Measurements from ENCODE around the gene SEC14L2.

SEC14L2 gene

DNA sequence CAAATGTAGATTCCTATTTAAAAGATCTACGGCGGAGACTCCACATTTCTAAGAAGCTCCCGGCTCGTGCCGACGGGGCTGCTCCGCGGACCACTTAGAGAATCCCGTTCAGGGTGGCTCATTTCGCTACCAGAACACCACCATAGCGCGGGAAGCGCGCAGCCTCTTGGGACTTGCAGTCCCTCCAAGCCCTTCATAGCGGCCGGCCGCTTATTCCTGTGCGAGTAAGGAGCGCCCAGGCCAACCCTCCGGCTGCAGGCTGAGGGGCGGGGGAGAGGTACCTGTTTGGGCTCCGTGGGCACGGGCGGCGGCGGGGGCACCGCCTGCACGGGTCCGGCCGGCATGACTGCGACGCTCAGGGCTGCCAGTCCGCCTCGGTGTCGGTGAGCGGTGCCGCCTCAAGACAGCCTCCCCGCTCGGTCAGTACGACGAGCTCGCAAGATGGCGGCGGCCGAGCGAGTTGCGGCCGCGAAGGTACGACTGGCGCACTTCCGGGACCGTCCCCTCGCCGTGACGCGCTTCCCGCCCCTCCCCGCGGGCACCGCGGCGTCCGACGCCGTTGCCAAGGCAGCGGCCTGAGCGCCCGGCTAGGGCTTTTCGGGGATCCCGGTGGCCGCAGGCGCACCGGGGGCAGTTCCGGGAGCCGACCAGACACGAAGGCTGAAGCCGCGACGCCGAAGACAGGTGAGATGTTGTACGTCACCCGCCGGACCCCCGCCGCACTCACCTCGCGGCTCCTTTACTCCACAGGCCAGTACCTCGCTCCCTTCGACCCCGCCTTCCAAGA lies 40.2 kb upstream of the SEC14L2 start, which contains the start of the genes CCDC157 and SF3A1:
CCDC157 (plus strand) TSS at position 559 of the 787 bp plus-strand sequence. CDS start 8,994 bp downstream, outside the sequence.
SF3A1 (minus strand) TSS at position 446 of the 787 bp plus-strand sequence; CDS start at position 344, 102 bp downstream.
- in situ Hi-C loops (cut with MboI; ENCODE audit: low sequenced_read_pairs, unreplicated experiment) = no loop called here
- TF ChIP-seq, protein P1, sequence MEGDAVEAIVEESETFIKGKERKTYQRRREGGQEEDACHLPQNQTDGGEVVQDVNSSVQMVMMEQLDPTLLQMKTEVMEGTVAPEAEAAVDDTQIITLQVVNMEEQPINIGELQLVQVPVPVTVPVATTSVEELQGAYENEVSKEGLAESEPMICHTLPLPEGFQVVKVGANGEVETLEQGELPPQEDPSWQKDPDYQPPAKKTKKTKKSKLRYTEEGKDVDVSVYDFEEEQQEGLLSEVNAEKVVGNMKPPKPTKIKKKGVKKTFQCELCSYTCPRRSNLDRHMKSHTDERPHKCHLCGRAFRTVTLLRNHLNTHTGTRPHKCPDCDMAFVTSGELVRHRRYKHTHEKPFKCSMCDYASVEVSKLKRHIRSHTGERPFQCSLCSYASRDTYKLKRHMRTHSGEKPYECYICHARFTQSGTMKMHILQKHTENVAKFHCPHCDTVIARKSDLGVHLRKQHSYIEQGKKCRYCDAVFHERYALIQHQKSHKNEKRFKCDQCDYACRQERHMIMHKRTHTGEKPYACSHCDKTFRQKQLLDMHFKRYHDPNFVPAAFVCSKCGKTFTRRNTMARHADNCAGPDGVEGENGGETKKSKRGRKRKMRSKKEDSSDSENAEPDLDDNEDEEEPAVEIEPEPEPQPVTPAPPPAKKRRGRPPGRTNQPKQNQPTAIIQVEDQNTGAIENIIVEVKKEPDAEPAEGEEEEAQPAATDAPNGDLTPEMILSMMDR (IDR thresholded peaks at IDR 0.05; ENCODE audit: borderline replicate concordance, control extremely low read depth, extremely low read depth, insufficient read depth, missing control alignments) = no peak
- peak; percentile 98 for DNase-seq (ENCODE audit: low spot score)

GRCh38 chr22:30357236-30357570 lies 39.6 kb upstream of the SEC14L2 start:
- in situ Hi-C loops (cut with MboI; ENCODE audit: low sequenced_read_pairs, unreplicated experiment) = no loop called here
- no peak for DNase-seq (ENCODE audit: low spot score)
- TF ChIP-seq, protein P1 (IDR thresholded peaks at IDR 0.05; ENCODE audit: borderline replicate concordance, control extremely low read depth, extremely low read depth, insufficient read depth, missing control alignments) = no peak

DNA sequence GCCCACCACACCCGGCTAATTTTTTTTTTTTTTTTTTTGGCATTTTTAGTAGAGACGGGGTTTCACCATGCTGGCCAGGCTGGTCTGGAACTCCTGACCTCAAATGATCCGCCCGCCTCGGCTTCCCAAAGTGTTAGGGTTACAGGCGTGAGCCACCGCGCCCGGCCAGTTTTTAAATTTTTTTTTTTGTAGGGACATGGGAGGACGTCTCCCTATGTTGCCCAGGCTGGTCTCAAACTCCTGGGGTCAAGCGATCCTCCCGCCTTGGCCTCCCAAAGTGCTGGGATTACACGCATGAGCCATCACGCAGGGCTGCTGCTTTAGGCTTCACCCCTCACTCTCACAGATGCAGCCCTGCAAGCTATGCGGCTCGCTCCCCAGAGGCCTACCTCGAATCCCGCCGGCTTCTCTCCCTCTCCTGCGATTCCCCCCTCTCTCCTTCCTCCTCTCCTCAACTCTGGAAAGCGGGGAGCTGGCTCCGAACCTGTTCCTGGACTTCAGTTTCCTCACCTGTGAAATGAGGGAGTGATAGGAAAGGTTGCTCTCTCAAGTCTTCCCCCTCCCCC lies 39.1 kb upstream of the SEC14L2 start:
- TF ChIP-seq, protein P1 (IDR thresholded peaks at IDR 0.05; ENCODE audit: borderline replicate concordance, control extremely low read depth, extremely low read depth, insufficient read depth, missing control alignments) = no peak
- no peak for DNase-seq (ENCODE audit: low spot score)
- in situ Hi-C loops (cut with MboI; ENCODE audit: low sequenced_read_pairs, unreplicated experiment) = no loop called here

GRCh38 chr22:30358541-30358940 lies 38.3 kb upstream of the SEC14L2 start:
- DNase-seq (ENCODE audit: low spot score) = no peak
- TF ChIP-seq, protein P1 (IDR thresholded peaks at IDR 0.05; ENCODE audit: borderline replicate concordance, control extremely low read depth, extremely low read depth, insufficient read depth, missing control alignments) = no peak
- in situ Hi-C loops (cut with MboI; ENCODE audit: low sequenced_read_pairs, unreplicated experiment) = no loop called here

GRCh38 chr22:30361916-30362650 lies 34.7 kb upstream of the SEC14L2 start:
- no peak for DNase-seq (ENCODE audit: low spot score)
- in situ Hi-C loops (cut with MboI; ENCODE audit: low sequenced_read_pairs, unreplicated experiment) = no loop called here
- TF ChIP-seq, protein P1 (IDR thresholded peaks at IDR 0.05; ENCODE audit: borderline replicate concordance, control extremely low read depth, extremely low read depth, insufficient read depth, missing control alignments) = no peak

DNA sequence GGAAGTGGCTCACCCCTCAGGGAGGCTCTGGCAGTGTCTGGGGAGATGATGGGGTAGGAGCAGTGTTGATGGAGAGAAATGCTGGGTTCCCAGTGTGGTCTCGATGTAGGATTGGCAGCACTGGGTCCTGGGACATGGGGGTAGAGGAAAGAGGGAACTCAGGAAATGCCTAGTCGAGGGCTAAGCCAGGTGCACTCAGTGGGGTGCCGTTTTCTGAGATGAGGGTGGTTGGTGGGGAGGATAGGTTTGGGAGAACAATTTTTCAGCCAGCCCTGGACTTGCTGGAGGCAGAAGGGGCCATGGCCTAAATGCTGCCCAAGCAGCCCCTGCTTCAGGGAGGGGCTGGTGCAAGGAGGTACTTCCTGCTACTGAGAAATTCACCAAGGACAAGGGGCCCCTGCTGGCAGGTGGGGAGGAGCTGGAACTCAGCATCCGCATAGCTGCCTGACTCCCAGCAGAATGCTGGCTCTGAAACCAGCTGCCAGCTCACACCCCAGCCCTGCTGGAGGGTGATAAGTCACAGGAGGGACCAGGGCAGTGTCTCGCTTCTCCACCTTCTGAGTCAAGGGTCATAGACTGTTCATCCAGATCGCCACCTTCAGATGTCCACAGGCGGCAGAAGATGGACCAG lies 34.1 kb upstream of the SEC14L2 start:
- TF ChIP-seq, protein P1 (IDR thresholded peaks at IDR 0.05; ENCODE audit: borderline replicate concordance, control extremely low read depth, extremely low read depth, insufficient read depth, missing control alignments) = no peak
- in situ Hi-C loops (cut with MboI; ENCODE audit: low sequenced_read_pairs, unreplicated experiment) = no loop called here
- no peak for DNase-seq (ENCODE audit: low spot score)

Measured in GM13976 (cell line).